ENCODE results near the gene BATF2.
"Not testable (repeated sequence)": the region's sequence is repeated elsewhere in the genome, so short reads cannot be mapped to it uniquely, and the experiment has no call there.

The BATF2 gene

GRCh38 chr11:65013888-65014725, 17.3 kb upstream of the BATF2 start, which contains the start of gene ARL2:
Gene ARL2 (plus strand): TSS chr11:65014160. CDS start chr11:65014208, 48 bp downstream.
- DNase-seq (ENCODE audit: low read depth in 2 of 2), result peak; percentile 52 to 62

- peak; percentile 80 to 82 for DNase-seq (ENCODE audit: low read depth in 2 of 2)
Measured at GRCh38 chr11:65013130-65013887, 16.5 kb upstream of the BATF2 start.

- DNase-seq (ENCODE audit: low read depth in 2 of 2), result no peak
Measured at GRCh38 chr11:65008873-65009272, 12.1 kb upstream of the BATF2 start.

- DNase-seq (ENCODE audit: low read depth in 2 of 2), result no peak
Measured at GRCh38 chr11:65008016-65008415, 11.2 kb upstream of the BATF2 start.

- DNase-seq (ENCODE audit: low read depth in 2 of 2), result not testable (repeated sequence)
Measured at GRCh38 chr11:65003968-65004367, 7.2 kb upstream of the BATF2 start.

GRCh38 chr11:65003282-65003681, 6.5 kb upstream of the BATF2 start:
- no peak for DNase-seq (ENCODE audit: low read depth in 2 of 2)

GRCh38 chr11:65002706-65003105, 5.9 kb upstream of the BATF2 start:
- DNase-seq (ENCODE audit: low read depth in 2 of 2), result no peak

- DNase-seq (ENCODE audit: low read depth in 2 of 2), result no peak
Measured at GRCh38 chr11:64999478-64999877, 2.7 kb upstream of the BATF2 start.

GRCh38 chr11:64998690-64999431, 2.1 kb upstream of the BATF2 start:
- no peak for DNase-seq (ENCODE audit: low read depth in 2 of 2)

GRCh38 chr11:64998141-64998540, 1.4 kb upstream of the BATF2 start:
- DNase-seq (ENCODE audit: low read depth in 2 of 2), result no peak

GRCh38 chr11:64996327-64996709, 453 bp downstream of the BATF2 start:
- no peak for DNase-seq (ENCODE audit: low read depth in 2 of 2)

GRCh38 chr11:64994318-64994717, 2.5 kb downstream of the BATF2 start:
- DNase-seq (ENCODE audit: low read depth in 2 of 2), result no peak

GRCh38 chr11:64990222-64990923, 6.4 kb downstream of the BATF2 start:
- no peak for DNase-seq (ENCODE audit: low read depth in 2 of 2)

GRCh38 chr11:64989416-64989815, 7.4 kb downstream of the BATF2 start:
- DNase-seq (ENCODE audit: low read depth in 2 of 2), result no peak

- no peak for DNase-seq (ENCODE audit: low read depth in 2 of 2)
Measured at GRCh38 chr11:64987998-64988854, 8.5 kb downstream of the BATF2 start.

- not testable (repeated sequence) for DNase-seq (ENCODE audit: low read depth in 2 of 2)
Measured at GRCh38 chr11:64983339-64983738, 13.4 kb downstream of the BATF2 start.

- DNase-seq (ENCODE audit: low read depth in 2 of 2), result no peak
Measured at GRCh38 chr11:64976651-64977050, 20.1 kb downstream of the BATF2 start.

GRCh38 chr11:64974124-64974523, 22.6 kb downstream of the BATF2 start:
- no peak for DNase-seq (ENCODE audit: low read depth in 2 of 2)

GRCh38 chr11:64971421-64972233, 25.1 kb downstream of the BATF2 start, which contains the start of gene MAJIN:
Gene MAJIN (minus strand): TSS chr11:64972108. CDS start chr11:64959405, 12,703 bp downstream.
- DNase-seq (ENCODE audit: low read depth in 2 of 2), result peak; percentile 77 to 78

- no peak for DNase-seq (ENCODE audit: low read depth in 2 of 2)
Measured at GRCh38 chr11:64970731-64971151, 26.0 kb downstream of the BATF2 start.
